IPS DF 19.7 (cell line): ENCODE measurements around the gene UCN2.

Source experiments
- DNase-seq: peaks from one replicate; pipeline ENCODE4 v3.0.0-alpha.2; 2013; ENCODE audit warnings: low read depth, low spot score

Gene UCN2

GRCh38 chr3:48591436-48591835, 27.9 kb upstream of the UCN2 start:
- no peak for DNase-seq

- no peak for DNase-seq
Observed at GRCh38 chr3:48588230-48588629, 24.6 kb upstream of the UCN2 start.

GRCh38 chr3:48587686-48588085, 24.1 kb upstream of the UCN2 start:
- no peak for DNase-seq

- no peak for DNase-seq
Observed at GRCh38 chr3:48585411-48585810, 21.8 kb upstream of the UCN2 start.

GRCh38 chr3:48584836-48585235, 21.3 kb upstream of the UCN2 start:
- DNase-seq = no peak

GRCh38 chr3:48581621-48582481, 18.3 kb upstream of the UCN2 start:
- DNase-seq = no peak

- DNase-seq = no peak
Observed at GRCh38 chr3:48576647-48577046, 13.1 kb upstream of the UCN2 start.

GRCh38 chr3:48575366-48575765, 11.8 kb upstream of the UCN2 start:
- no peak for DNase-seq

GRCh38 chr3:48573973-48574585, 10.5 kb upstream of the UCN2 start:
- no peak for DNase-seq

- DNase-seq = no peak
Observed at GRCh38 chr3:48572517-48572916, 8.9 kb upstream of the UCN2 start.

GRCh38 chr3:48571938-48572337, 8.4 kb upstream of the UCN2 start:
- DNase-seq = no peak

- DNase-seq = no peak
Observed at GRCh38 chr3:48569808-48570450, 6.3 kb upstream of the UCN2 start.

- no peak for DNase-seq
Observed at GRCh38 chr3:48569400-48569799, 5.8 kb upstream of the UCN2 start.

GRCh38 chr3:48568476-48568875, 4.9 kb upstream of the UCN2 start:
- no peak for DNase-seq

- DNase-seq = no peak
Observed at GRCh38 chr3:48567500-48567899, 3.9 kb upstream of the UCN2 start.

GRCh38 chr3:48567090-48567489, 3.5 kb upstream of the UCN2 start:
- DNase-seq = no peak

- no peak for DNase-seq
Observed at GRCh38 chr3:48566401-48566760, 2.8 kb upstream of the UCN2 start.

- DNase-seq = no peak
Observed at GRCh38 chr3:48565591-48566400, 2.2 kb upstream of the UCN2 start.

- no peak for DNase-seq
Observed at GRCh38 chr3:48565186-48565585, 1.6 kb upstream of the UCN2 start.

- no peak for DNase-seq
Observed at GRCh38 chr3:48564667-48565066, 1.1 kb upstream of the UCN2 start.

GRCh38 chr3:48564022-48564421, 441 bp upstream of the UCN2 start:
- no peak for DNase-seq
